Body of pancreas (tissue), 4 donors: ENCODE data around the gene NDUFA11. TPM values are rescaled to one million over a fixed set of nuclear protein-coding genes. Genes with fewer than 3 reads are reported as not detected.

Experiments
- ATAC-seq: fragments of 150-250 bp; one replicate; pipeline ENCODE4 v1.9.1; 2016
- DNase-seq, 4 donors: peaks; one replicate each; pipeline ENCODE4 v3.0.0-alpha.2; 2019
- H3K27ac ChIP-seq, 4 donors: fragments of 200-600 bp; sonication (generic); 1 replicate in 3 of 4; 2 replicates in 1 of 4; pipeline versions ENCODE4 v1.5.1 to v1.6.1; 2016 to 2019; ENCODE audit warnings: mild to moderate bottlenecking in 1 of 4, mixed read lengths in 1 of 4, moderate library complexity in 1 of 4
- H3K27me3 ChIP-seq, 2 donors: fragments of 200-600 bp; sonication (generic); one replicate each; pipeline ENCODE4 v1.6.0; 2016; ENCODE audit warnings: mild to moderate bottlenecking in 1 of 2
- H3K36me3 ChIP-seq, 2 donors: fragments of 200-600 bp; sonication (generic); replicated peaks in 1 of 2; 2 replicates each; pipeline ENCODE4 v1.5.1; 2016; ENCODE audit warnings: low read depth in 2 of 2; ENCODE audit not compliant: insufficient read depth in 1 of 2
- H3K4me1 ChIP-seq: fragments of 200-600 bp; sonication (generic); one replicate; pipeline ENCODE4 v1.6.0; 2016
- H3K4me3 ChIP-seq, 2 donors: fragments of 200-600 bp; sonication (generic); 1 replicate in 1 of 2; 2 replicates in 1 of 2; pipeline ENCODE4 v1.5.1; 2016 to 2019
- H3K9me3 ChIP-seq, 3 donors: fragments of 200-600 bp; sonication (generic); 1 replicate in 2 of 3; 2 replicates in 1 of 3; pipeline ENCODE4 v1.5.1; 2016
- CTCF ChIP-seq, 7 experiments: fragments of 450-650 bp in 4 of 7; fragments of 200-600 bp in 3 of 7; sonication (generic) in 3 of 7; IDR thresholded peaks; one replicate each; pipeline ENCODE4 v1.5.1; 2016 to 2019; ENCODE audit warnings: antibody characterized with exemption in 7 of 7
- POLR2A ChIP-seq, 3 donors: fragments of 450-650 bp; IDR thresholded peaks; one replicate each; pipeline ENCODE4 v1.6.1; 2016; ENCODE audit warnings: antibody characterized with exemption in 3 of 3, mild to moderate bottlenecking in 2 of 3
- WGBS, 2 donors: methylation state at CpG; one replicate each; pipeline ENCODE4 v1.1.5; 2017; 5-methylcytosine and 5-hydroxymethylcytosine counted together
- intact Hi-C: fragments of 100-400 bp; cut with DNase I; formaldehyde crosslinking; loops from one replicate; pipeline ENCODE4 v1.15.1; 2023
- total RNA-seq, 2 donors: library from RNA; depleted of rRNA; stranded (reverse); fragments of >200 nt; gene quantifications; one replicate each; pipeline ENCODE4 v1.1.0, GENCODE V29; 2016

Gene NDUFA11
- total RNA-seq, 2 donors from 2014 or later = 31.6 to 79.1 TPM

GRCh38 chr19:5943623-5944022, 40.0 kb upstream of the NDUFA11 start:
- Histone ChIP-seq H3K9me3 (no peaks in the 10 kb centered on the region), H3K36me3 (peaks cover 0 to 6% of the 10 kb centered on the region in 2 donors), H3K27ac (no peak overlapping the region), H3K27me3 (no peaks in the 10 kb centered on the region), H3K4me1 (no peaks in the 10 kb centered on the region), H3K4me3 (no peak overlapping the region)
- TF ChIP-seq CTCF (IDR thresholded peaks at IDR 0.05) (no peak), POLR2A (IDR thresholded peaks at IDR 0.05) (no peak)
- ATAC-seq = no peak
- no peak for DNase-seq
- intact Hi-C loops = no loop called here
- WGBS, 2 donors = 68 to 74% methylated on average over 6 to 10 of the region's 10 CpGs

- TF ChIP-seq POLR2A (IDR thresholded peaks at IDR 0.05) = no peak
- no peak for TF ChIP-seq CTCF (IDR thresholded peaks at IDR 0.05)
- ATAC-seq (no peak), DNase-seq (no peak)
- H3K36me3 ChIP-seq = peaks cover 0 to 6% of the 10 kb centered on the region in 2 donors
- no peak overlapping the region for H3K4me3 ChIP-seq
- WGBS, 2 donors = 88 to 89% methylated on average over 9 to 10 of the region's 10 CpGs
- no peaks in the 10 kb centered on the region for H3K27me3 ChIP-seq
- no peak overlapping the region for H3K27ac ChIP-seq
- H3K4me1 ChIP-seq = no peaks in the 10 kb centered on the region
- intact Hi-C loops = no loop called here
- no peaks in the 10 kb centered on the region for H3K9me3 ChIP-seq
Measured at GRCh38 chr19:5943045-5943444, 39.5 kb upstream of the NDUFA11 start.

- DNase-seq = no peak
- Histone ChIP-seq H3K36me3 (peaks cover 0 to 6% of the 10 kb centered on the region in 2 donors), H3K9me3 (no peaks in the 10 kb centered on the region), H3K27me3 (no peaks in the 10 kb centered on the region), H3K4me3 (no peak overlapping the region), H3K27ac (no peak overlapping the region), H3K4me1 (peaks cover 6% of the 10 kb centered on the region)
- 85 to 94% methylated on average over 5 to 11 of the region's 11 CpGs for WGBS, 2 donors
- TF ChIP-seq CTCF (IDR thresholded peaks at IDR 0.05) = no peak
- no peak for TF ChIP-seq POLR2A (IDR thresholded peaks at IDR 0.05)
- ATAC-seq = no peak
- intact Hi-C loops = no loop called here
Measured at GRCh38 chr19:5941673-5942072, 38.1 kb upstream of the NDUFA11 start.

- intact Hi-C loops = no loop called here
- Histone ChIP-seq H3K4me3 (no peak overlapping the region), H3K27me3 (no peaks in the 10 kb centered on the region), H3K4me1 (peaks cover 17% of the 10 kb centered on the region), H3K9me3 (no peaks in the 10 kb centered on the region), H3K27ac (no peak overlapping the region), H3K36me3 (peaks cover 0 to 6% of the 10 kb centered on the region in 2 donors)
- WGBS, 2 donors = 89% methylated on average over 16 to 21 of the region's 21 CpGs
- DNase-seq (no peak), ATAC-seq (no peak)
- TF ChIP-seq POLR2A (IDR thresholded peaks at IDR 0.05) (no peak), CTCF (IDR thresholded peaks at IDR 0.05) (no peak)
Measured at GRCh38 chr19:5940260-5941208, 36.9 kb upstream of the NDUFA11 start.
